ENCODE measurements around the gene LRRC74A.

Gene LRRC74A

GRCh38 chr14:76793324-76793723 is 32.9 kb upstream of the LRRC74A start:
- no peak overlapping the region for H3K4me3 ChIP-seq (replicated peaks; ENCODE audit: low read depth, low read length)
- no peak for DNase-seq (ENCODE audit: extremely low read depth, insufficient read length)
- peaks cover 17% of the 10 kb centered on the region for H3K36me3 ChIP-seq (ENCODE audit: control insufficient read depth, insufficient read depth, low read length)
- no peak for TF ChIP-seq CTCF (IDR thresholded peaks at IDR 0.05; ENCODE audit: insufficient read depth, low read length, poor library complexity, severe bottlenecking)
- H3K27me3 ChIP-seq (replicated peaks; ENCODE audit: control insufficient read depth, insufficient read depth, low read length), result no peaks in the 10 kb centered on the region

DNA sequence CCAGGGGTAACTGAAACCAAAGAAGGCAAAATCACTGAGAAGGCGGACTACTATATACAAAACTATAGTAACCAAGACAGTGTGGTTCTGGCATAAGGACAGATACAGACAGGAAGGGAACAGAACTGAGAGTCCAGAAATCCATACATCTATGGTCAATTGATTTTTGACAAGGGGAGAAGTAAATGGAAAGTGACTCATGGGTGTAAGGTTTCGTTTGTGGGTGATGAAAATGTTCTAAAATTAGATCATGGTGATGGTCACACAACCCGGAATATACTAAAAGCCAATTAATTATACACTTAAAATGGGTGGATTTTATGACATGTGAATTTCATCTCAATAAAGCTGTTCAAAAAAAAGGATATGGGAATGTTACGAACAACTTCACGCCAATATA is 32.3 kb upstream of the LRRC74A start:
- peaks cover 13% of the 10 kb centered on the region for H3K36me3 ChIP-seq (ENCODE audit: control insufficient read depth, insufficient read depth, low read length)
- no peak overlapping the region for H3K4me3 ChIP-seq (replicated peaks; ENCODE audit: low read depth, low read length)
- TF ChIP-seq CTCF (IDR thresholded peaks at IDR 0.05; ENCODE audit: insufficient read depth, low read length, poor library complexity, severe bottlenecking), result no peak
- no peak for DNase-seq (ENCODE audit: extremely low read depth, insufficient read length)
- no peaks in the 10 kb centered on the region for H3K27me3 ChIP-seq (replicated peaks; ENCODE audit: control insufficient read depth, insufficient read depth, low read length)

- H3K36me3 ChIP-seq (ENCODE audit: control insufficient read depth, insufficient read depth, low read length), result peaks cover 10% of the 10 kb centered on the region
- DNase-seq (ENCODE audit: extremely low read depth, insufficient read length), result no peak
- TF ChIP-seq CTCF (IDR thresholded peaks at IDR 0.05; ENCODE audit: insufficient read depth, low read length, poor library complexity, severe bottlenecking), result no peak
These were observed 19.8 kb upstream of the LRRC74A start for GRCh38 chr14:76806446-76806845.

GRCh38 chr14:76808011-76808410 is 18.2 kb upstream of the LRRC74A start:
- no peak for TF ChIP-seq CTCF (IDR thresholded peaks at IDR 0.05; ENCODE audit: insufficient read depth, low read length, poor library complexity, severe bottlenecking)
- DNase-seq (ENCODE audit: extremely low read depth, insufficient read length), result no peak

More at GRCh38 chr14:76806446-76806845, 19.8 kb upstream of the LRRC74A start:
- H3K27me3 ChIP-seq (replicated peaks; ENCODE audit: control insufficient read depth, insufficient read depth, low read length), result no peaks in the 10 kb centered on the region
- no peak overlapping the region for H3K4me3 ChIP-seq (replicated peaks; ENCODE audit: low read depth, low read length)

DNA sequence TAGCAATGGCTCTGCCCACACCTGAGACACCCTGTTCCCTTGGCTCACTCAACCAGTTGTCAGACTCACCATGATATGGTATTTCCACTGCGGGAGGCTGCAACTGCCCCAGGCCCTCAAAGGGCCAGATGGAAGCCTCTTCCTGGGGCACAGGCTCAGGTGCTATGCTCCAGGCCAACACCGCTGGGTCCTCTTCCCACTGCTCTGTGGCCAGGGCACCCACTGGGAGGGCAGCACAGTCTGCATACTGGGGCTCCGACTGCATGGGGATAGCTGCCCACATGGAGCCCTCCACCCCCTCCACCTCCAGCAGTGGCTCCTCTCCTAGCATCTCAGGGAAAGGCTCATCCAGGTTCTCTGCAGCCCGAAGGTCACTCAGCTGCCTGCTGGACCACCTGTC is 17.2 kb upstream of the LRRC74A start:
- Histone ChIP-seq H3K36me3 (ENCODE audit: control insufficient read depth, insufficient read depth, low read length) (peaks cover 7% of the 10 kb centered on the region), H3K27me3 (replicated peaks; ENCODE audit: control insufficient read depth, insufficient read depth, low read length) (no peaks in the 10 kb centered on the region), H3K4me3 (replicated peaks; ENCODE audit: low read depth, low read length) (no peak overlapping the region)
- no peak for TF ChIP-seq CTCF (IDR thresholded peaks at IDR 0.05; ENCODE audit: insufficient read depth, low read length, poor library complexity, severe bottlenecking)
- no peak for DNase-seq (ENCODE audit: extremely low read depth, insufficient read length)

More at GRCh38 chr14:76808011-76808410, 18.2 kb upstream of the LRRC74A start:
- Histone ChIP-seq H3K36me3 (ENCODE audit: control insufficient read depth, insufficient read depth, low read length) (peaks cover 10% of the 10 kb centered on the region), H3K4me3 (replicated peaks; ENCODE audit: low read depth, low read length) (no peak overlapping the region), H3K27me3 (replicated peaks; ENCODE audit: control insufficient read depth, insufficient read depth, low read length) (no peaks in the 10 kb centered on the region)

- TF ChIP-seq CTCF (IDR thresholded peaks at IDR 0.05; ENCODE audit: insufficient read depth, low read length, poor library complexity, severe bottlenecking), result no peak
- no peaks in the 10 kb centered on the region for H3K27me3 ChIP-seq (replicated peaks; ENCODE audit: control insufficient read depth, insufficient read depth, low read length)
- H3K36me3 ChIP-seq (ENCODE audit: control insufficient read depth, insufficient read depth, low read length), result peaks cover 7% of the 10 kb centered on the region
- DNase-seq (ENCODE audit: extremely low read depth, insufficient read length), result no peak
- H3K4me3 ChIP-seq (replicated peaks; ENCODE audit: low read depth, low read length), result no peak overlapping the region
These were observed 15.7 kb upstream of the LRRC74A start for GRCh38 chr14:76810525-76810924.

All from GM06990 (cell line).